ENCODE results near the gene CBX7. TPM values are rescaled to one million over a fixed set of nuclear protein-coding genes. Genes with fewer than 3 reads are reported as not detected.

Gene CBX7
- total RNA-seq, 1 donor from 2014 or later, result 7.7 TPM

DNA sequence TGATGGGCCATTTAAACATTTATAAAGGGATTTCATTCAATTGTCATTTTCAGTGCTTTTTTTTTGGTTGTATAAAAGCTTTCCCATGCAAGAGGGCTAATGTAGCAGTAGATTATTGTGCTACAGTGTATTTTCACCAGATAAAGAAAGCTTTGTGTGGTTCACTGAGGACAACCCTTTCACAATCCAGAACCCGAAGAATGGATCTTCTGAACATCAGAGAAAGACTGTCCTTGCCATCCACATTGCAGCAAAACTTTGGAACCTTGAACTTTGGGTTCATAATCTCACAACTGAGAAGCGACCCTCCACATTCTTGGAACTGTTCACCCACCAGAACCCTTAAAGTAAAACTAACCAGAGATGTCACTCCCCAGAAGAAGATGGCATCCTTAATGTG lies 46.2 kb downstream of the CBX7 start:
- no peak overlapping the region for H3K4me3 Mint-ChIP-seq (ENCODE audit: low read depth)
- H3K27ac Mint-ChIP-seq, result no peak overlapping the region
- H3K4me1 Mint-ChIP-seq (ENCODE audit: low read depth), result peaks cover 6% of the 10 kb centered on the region
- no peaks in the 10 kb centered on the region for H3K36me3 Mint-ChIP-seq (ENCODE audit: insufficient read depth)
- no peaks in the 10 kb centered on the region for H3K27me3 Mint-ChIP-seq
- DNase-seq (ENCODE audit: low spot score, unreplicated experiment), result no peak
- TF ChIP-seq, protein P1, sequence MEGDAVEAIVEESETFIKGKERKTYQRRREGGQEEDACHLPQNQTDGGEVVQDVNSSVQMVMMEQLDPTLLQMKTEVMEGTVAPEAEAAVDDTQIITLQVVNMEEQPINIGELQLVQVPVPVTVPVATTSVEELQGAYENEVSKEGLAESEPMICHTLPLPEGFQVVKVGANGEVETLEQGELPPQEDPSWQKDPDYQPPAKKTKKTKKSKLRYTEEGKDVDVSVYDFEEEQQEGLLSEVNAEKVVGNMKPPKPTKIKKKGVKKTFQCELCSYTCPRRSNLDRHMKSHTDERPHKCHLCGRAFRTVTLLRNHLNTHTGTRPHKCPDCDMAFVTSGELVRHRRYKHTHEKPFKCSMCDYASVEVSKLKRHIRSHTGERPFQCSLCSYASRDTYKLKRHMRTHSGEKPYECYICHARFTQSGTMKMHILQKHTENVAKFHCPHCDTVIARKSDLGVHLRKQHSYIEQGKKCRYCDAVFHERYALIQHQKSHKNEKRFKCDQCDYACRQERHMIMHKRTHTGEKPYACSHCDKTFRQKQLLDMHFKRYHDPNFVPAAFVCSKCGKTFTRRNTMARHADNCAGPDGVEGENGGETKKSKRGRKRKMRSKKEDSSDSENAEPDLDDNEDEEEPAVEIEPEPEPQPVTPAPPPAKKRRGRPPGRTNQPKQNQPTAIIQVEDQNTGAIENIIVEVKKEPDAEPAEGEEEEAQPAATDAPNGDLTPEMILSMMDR (IDR thresholded peaks at IDR 0.05; ENCODE audit: unreplicated experiment), result no peak
- no peaks in the 10 kb centered on the region for H3K9me3 Mint-ChIP-seq (ENCODE audit: low read depth)

DNA sequence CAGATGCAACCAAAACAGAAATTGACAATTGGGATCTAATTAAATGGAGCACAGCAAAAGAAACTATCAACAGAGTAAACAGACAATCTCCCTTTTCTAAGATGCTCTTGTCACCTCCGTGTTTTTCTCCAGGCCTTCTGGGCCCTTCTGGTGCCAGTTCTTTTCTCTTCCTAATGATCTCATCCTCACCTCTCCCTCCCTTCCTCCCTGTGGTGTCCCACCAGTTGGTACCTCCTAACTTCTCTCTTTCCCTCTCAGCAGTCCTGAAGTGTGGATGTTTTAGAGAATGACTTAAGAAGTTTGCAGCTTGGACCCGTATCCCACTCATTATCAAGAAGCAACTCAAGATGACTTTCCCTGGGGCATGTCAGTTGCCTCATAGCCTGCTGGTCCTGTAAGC lies 49.0 kb downstream of the CBX7 start:
- Mint-ChIP-seq H3K4me1 (ENCODE audit: low read depth) (no peaks in the 10 kb centered on the region), H3K36me3 (ENCODE audit: insufficient read depth) (no peaks in the 10 kb centered on the region), H3K9me3 (ENCODE audit: low read depth) (no peaks in the 10 kb centered on the region), H3K27ac (no peak overlapping the region), H3K27me3 (peaks cover 3% of the 10 kb centered on the region), H3K4me3 (ENCODE audit: low read depth) (no peak overlapping the region)
- no peak for DNase-seq (ENCODE audit: low spot score, unreplicated experiment)
- TF ChIP-seq, protein P1 (IDR thresholded peaks at IDR 0.05; ENCODE audit: unreplicated experiment), result no peak

DNA sequence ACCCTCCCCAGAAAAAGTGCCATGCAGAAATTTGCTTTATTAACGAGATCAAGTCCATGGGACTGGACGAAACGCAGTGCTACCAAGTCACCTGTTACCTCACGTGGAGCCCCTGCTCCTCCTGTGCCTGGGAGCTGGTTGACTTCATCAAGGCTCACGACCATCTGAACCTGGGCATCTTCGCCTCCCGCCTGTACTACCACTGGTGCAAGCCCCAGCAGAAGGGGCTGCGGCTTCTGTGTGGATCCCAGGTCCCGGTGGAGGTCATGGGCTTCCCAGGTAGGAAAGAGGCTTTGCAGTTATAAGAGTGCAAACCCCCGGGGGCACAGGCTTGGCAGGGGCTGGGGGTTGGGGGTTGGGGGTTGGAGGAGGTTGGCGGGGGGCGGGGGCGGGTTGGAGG lies 51.3 kb downstream of the CBX7 start:
- no peak for DNase-seq (ENCODE audit: low spot score, unreplicated experiment)
- peaks cover 2% of the 10 kb centered on the region for H3K4me1 Mint-ChIP-seq (ENCODE audit: low read depth)

GRCh38 chr22:39098576-39098975 lies 53.9 kb downstream of the CBX7 start:
- Mint-ChIP-seq H3K36me3 (ENCODE audit: insufficient read depth) (no peaks in the 10 kb centered on the region), H3K27ac (no peak overlapping the region), H3K4me3 (ENCODE audit: low read depth) (no peak overlapping the region), H3K4me1 (ENCODE audit: low read depth) (peaks cover 2% of the 10 kb centered on the region), H3K9me3 (ENCODE audit: low read depth) (no peaks in the 10 kb centered on the region), H3K27me3 (peaks cover 3% of the 10 kb centered on the region)
- DNase-seq (ENCODE audit: low spot score, unreplicated experiment), result no peak
- TF ChIP-seq, protein P1 (IDR thresholded peaks at IDR 0.05; ENCODE audit: unreplicated experiment), result no peak

More for the DNA sequence above, 51.3 kb downstream of the CBX7 start:
- TF ChIP-seq, protein P1 (IDR thresholded peaks at IDR 0.05; ENCODE audit: unreplicated experiment), result no peak
- Mint-ChIP-seq H3K9me3 (ENCODE audit: low read depth) (no peaks in the 10 kb centered on the region), H3K4me3 (ENCODE audit: low read depth) (no peak overlapping the region), H3K36me3 (ENCODE audit: insufficient read depth) (no peaks in the 10 kb centered on the region), H3K27ac (no peak overlapping the region), H3K27me3 (peaks cover 3% of the 10 kb centered on the region)

GRCh38 chr22:39098026-39098425 lies 54.5 kb downstream of the CBX7 start:
- Mint-ChIP-seq H3K36me3 (ENCODE audit: insufficient read depth) (no peaks in the 10 kb centered on the region), H3K4me3 (ENCODE audit: low read depth) (no peak overlapping the region), H3K4me1 (ENCODE audit: low read depth) (peaks cover 2% of the 10 kb centered on the region), H3K27me3 (peaks cover 3% of the 10 kb centered on the region), H3K9me3 (ENCODE audit: low read depth) (no peaks in the 10 kb centered on the region), H3K27ac (no peak overlapping the region)
- TF ChIP-seq, protein P1 (IDR thresholded peaks at IDR 0.05; ENCODE audit: unreplicated experiment), result no peak
- DNase-seq (ENCODE audit: low spot score, unreplicated experiment), result no peak

Measured in progenitor cell of endocrine pancreas (in vitro differentiated cells).